IMR-90 (cell line): ENCODE results near the gene TEX13D. TPM values are rescaled to one million over a fixed set of nuclear protein-coding genes. Genes with fewer than 3 reads are reported as not detected.

Source experiments
- ATAC-seq: fragments of 200-7000 bp; cut with Tn5 transposase; 2 replicates; pipeline ENCODE4 v1.9.1; 2020; ENCODE audit warnings: low read depth, mild to moderate bottlenecking, moderate library complexity
- BruUV-seq: library from RNA; stranded (reverse); fragments of 400-500 nt; replicated peaks from 2 replicates; lab custom pipeline; 2021; lab: Mats Ljungman, UMichigan
- CTCF ChIA-PET: fragments of 300-600 bp; formaldehyde crosslinking; extraction: SDS; loops from one replicate; lab custom pipeline; 2021; ENCODE audit warnings: antibody characterized with exemption; lab: Yijun Ruan, JAX
- POLR2A ChIA-PET: fragments of 300-600 bp; sonication (Branson Sonifier 250); formaldehyde crosslinking; loops from one replicate; lab custom pipeline; 2022; ENCODE audit warnings: antibody characterized with exemption; ENCODE audit not compliant: unreplicated experiment; lab: Charles Lee
- DNase-seq: peaks from one replicate; pipeline ENCODE4 v3.0.0; 2013
- H2AFZ ChIP-seq: replicated peaks from 2 replicates; pipeline ENCODE3; 2013; ENCODE audit warnings: low read length, mild to moderate bottlenecking; ENCODE audit not compliant: poor library complexity
- H2AK5ac ChIP-seq: 2 replicates; pipeline ENCODE4 v1.6.1; 2013; ENCODE audit warnings: low read depth, low read length, inconsistent platforms
- H2AK9ac ChIP-seq: replicated peaks from 2 replicates; pipeline ENCODE3; 2013; ENCODE audit warnings: mild to moderate bottlenecking, low read depth, low read length, moderate library complexity; ENCODE audit not compliant: poor library complexity
- H2BK120ac ChIP-seq: 2 replicates; pipeline ENCODE4 v1.6.1; 2013; ENCODE audit warnings: low read depth, low read length, inconsistent platforms
- H2BK15ac ChIP-seq: 3 replicates; pipeline ENCODE4 v1.6.1; 2013; ENCODE audit warnings: low read depth, low read length, inconsistent platforms
- H2BK20ac ChIP-seq: 2 replicates; pipeline ENCODE4 v1.6.1; 2013; ENCODE audit warnings: low read depth, mild to moderate bottlenecking, inconsistent platforms, low read length, moderate library complexity
- H2BK5ac ChIP-seq: 2 replicates; pipeline ENCODE4 v1.6.1; 2013; ENCODE audit warnings: mild to moderate bottlenecking, low read depth, low read length, inconsistent platforms; ENCODE audit not compliant: poor library complexity, severe bottlenecking
- H3K14ac ChIP-seq: replicated peaks from 2 replicates; pipeline ENCODE4 v1.6.1; 2013; ENCODE audit warnings: low read depth, low read length, inconsistent platforms
- H3K18ac ChIP-seq: 2 replicates; pipeline ENCODE4 v1.6.1; 2013; ENCODE audit warnings: low read depth, low read length, control low read depth
- H3K23ac ChIP-seq: 2 replicates; pipeline ENCODE4 v1.6.1; 2013; ENCODE audit warnings: low read depth, low read length, inconsistent platforms
- H3K27ac ChIP-seq: 2 replicates; pipeline ENCODE4 v1.5.1; 2013; ENCODE audit warnings: mild to moderate bottlenecking, control low read depth, low read length; ENCODE audit not compliant: insufficient read depth
- H3K27me3 ChIP-seq: 2 replicates; pipeline ENCODE4 v1.6.1; 2013; ENCODE audit warnings: low read length; ENCODE audit not compliant: control insufficient read depth, insufficient read depth
- H3K36me3 ChIP-seq: 2 replicates; pipeline ENCODE4 v1.6.1; 2013; ENCODE audit warnings: low read length, mixed read lengths; ENCODE audit not compliant: control insufficient read depth, insufficient read depth
- H3K4ac ChIP-seq: 2 replicates; pipeline ENCODE4 v1.6.1; 2013; ENCODE audit warnings: low read depth, low read length, inconsistent platforms
- H3K4me1 ChIP-seq: 2 replicates; pipeline ENCODE4 v1.6.1; 2013; ENCODE audit warnings: low read length, mixed read lengths; ENCODE audit not compliant: control insufficient read depth, insufficient read depth
- H3K4me2 ChIP-seq: 2 replicates; pipeline ENCODE4 v1.6.1; 2013; ENCODE audit warnings: low read depth, mild to moderate bottlenecking, control low read depth, low read length, moderate library complexity
- H3K4me3 ChIP-seq: 2 replicates; pipeline ENCODE4 v1.5.1; 2013; ENCODE audit warnings: low read depth, mild to moderate bottlenecking, control low read depth, low read length, moderate library complexity; ENCODE audit not compliant: insufficient read depth
- H3K56ac ChIP-seq: 2 replicates; pipeline ENCODE4 v1.6.1; 2013; ENCODE audit warnings: low read length, inconsistent platforms; ENCODE audit not compliant: insufficient read depth; ENCODE audit errors: extremely low read depth
- H3K79me1 ChIP-seq, 2 experiments: 2 replicates each; pipeline ENCODE4 v1.6.1; 2013; ENCODE audit warnings: low read length in 2 of 2, inconsistent platforms in 1 of 2, low read depth in 1 of 2
- H3K9ac ChIP-seq: 2 replicates; pipeline ENCODE4 v1.6.1; 2013; ENCODE audit warnings: low read depth, low read length, control low read depth
- H3K9me1 ChIP-seq: 2 replicates; pipeline ENCODE4 v1.6.1; 2013; ENCODE audit warnings: low read length, inconsistent platforms; ENCODE audit not compliant: insufficient read depth
- H3K9me3 ChIP-seq: 2 replicates; pipeline ENCODE4 v1.6.1; 2013; ENCODE audit warnings: low read length; ENCODE audit not compliant: control insufficient read depth, insufficient read depth
- H4K20me1 ChIP-seq: 2 replicates; pipeline ENCODE4 v1.6.1; 2013; ENCODE audit warnings: low read length, inconsistent platforms; ENCODE audit not compliant: insufficient read depth
- H4K5ac ChIP-seq: 2 replicates; pipeline ENCODE4 v1.6.1; 2013; ENCODE audit warnings: mild to moderate bottlenecking, low read depth, low read length, control low read depth
- H4K8ac ChIP-seq, 2 experiments: 2 replicates each; pipeline ENCODE4 v1.6.1; 2013; ENCODE audit warnings: low read depth in 2 of 2, low read length in 2 of 2, control low read depth in 1 of 2, inconsistent platforms in 1 of 2
- H4K91ac ChIP-seq: 2 replicates; pipeline ENCODE4 v1.6.1; 2013; ENCODE audit warnings: low read depth, low read length, inconsistent platforms; ENCODE audit not compliant: insufficient read depth
- BHLHE40 ChIP-seq: fragments of 150-350 bp; IDR thresholded peaks from 2 replicates; pipeline ENCODE4 v1.6.1; 2016; ENCODE audit warnings: mild to moderate bottlenecking, low read depth, low read length
- CEBPB ChIP-seq: IDR thresholded peaks from 2 replicates; pipeline ENCODE4 v1.6.1; 2012; ENCODE audit warnings: low read depth, low read length, improper control_type of control experiment
- CHD1 ChIP-seq: IDR thresholded peaks from 2 replicates; pipeline ENCODE4 v1.6.1; 2012; ENCODE audit warnings: low read depth, low read length, improper control_type of control experiment
- ELK1 ChIP-seq: fragments of 150-350 bp; IDR thresholded peaks from 2 replicates; pipeline ENCODE4 v1.6.1; 2016; ENCODE audit warnings: low read depth, mild to moderate bottlenecking, low read length, moderate library complexity, borderline replicate concordance
- MAFK ChIP-seq: IDR thresholded peaks from 2 replicates; pipeline ENCODE4 v1.6.1; 2012; ENCODE audit warnings: low read depth, low read length, improper control_type of control experiment
- MXI1 ChIP-seq: IDR thresholded peaks from 2 replicates; pipeline ENCODE4 v1.6.1; 2012; ENCODE audit warnings: low read depth, mild to moderate bottlenecking, low read length, moderate library complexity, borderline replicate concordance
- NFE2L2 ChIP-seq: fragments of 150-350 bp; IDR thresholded peaks from 2 replicates; pipeline ENCODE4 v1.6.1; 2016; ENCODE audit warnings: low read depth, mild to moderate bottlenecking, low read length
- RFX5 ChIP-seq: IDR thresholded peaks from 2 replicates; pipeline ENCODE4 v1.8.0; 2012; ENCODE audit warnings: low read depth, mild to moderate bottlenecking, low read length, moderate library complexity
- SMC3 ChIP-seq: fragments of 150-350 bp; IDR thresholded peaks from 2 replicates; pipeline ENCODE4 v1.6.1; 2016; ENCODE audit warnings: low read depth, mild to moderate bottlenecking, antibody characterized with exemption, low read length, moderate library complexity
- WGBS, 2 experiments: methylation state at CpG; one replicate each; pipeline versions ENCODE4 v1.1.5 to v1.1.7; 2013; ENCODE audit warnings: missing lambda C conversion rate in 2 of 2; ENCODE audit not compliant: insufficient read length in 1 of 2; ENCODE audit errors: extremely low coverage in 2 of 2; 5-methylcytosine and 5-hydroxymethylcytosine counted together
- dilution Hi-C: fragments of 300-500 bp; cut with HindIII; formaldehyde crosslinking; loops from one replicate; pipeline ENCODE4 v1.14.3; 2018; ENCODE audit warnings: low sequenced_read_pairs; ENCODE audit not compliant: unreplicated experiment
- in situ Hi-C: fragments of 300-500 bp; cut with MboI; formaldehyde crosslinking; loops from 3 replicates; pipeline ENCODE4 v1.14.3; 2019; ENCODE audit warnings: low sequenced_read_pairs, inconsistent platforms, mixed read lengths
- intact Hi-C: fragments of 100-400 bp; cut with micrococcal nuclease; formaldehyde crosslinking; loops from 2 replicates; pipeline ENCODE4 v1.10.0; 2022
- polyA plus RNA-seq, 3 experiments: library from polyadenylated mRNA; depleted of rRNA; stranded (reverse); fragments of >200 nt; gene quantifications; 2 replicates each; pipeline ENCODE4 v1.2.3, GENCODE V29; 2012; ENCODE audit warnings: low replicate concordance in 1 of 3
- total RNA-seq: library from RNA; depleted of rRNA; stranded (reverse); fragments of >200 nt; gene quantifications from 2 replicates; pipeline ENCODE4 v1.2.3, GENCODE V29; 2012

Gene TEX13D
- total and polyA plus RNA-seq, 2 of the 4 experiments (the other 2 are of a cell fraction): not detected

GRCh38 chrX:124362761-124363160 is 30.3 kb downstream of the TEX13D start:
- H3K9me3 ChIP-seq: no peaks in the 10 kb centered on the region
- no peak overlapping the region for H4K91ac ChIP-seq
- H2AFZ ChIP-seq: no peak overlapping the region
- no peak overlapping the region for H4K5ac ChIP-seq
- DNase-seq: no peak
- no peak overlapping the region for H2BK20ac ChIP-seq
- H2BK120ac ChIP-seq: no peak overlapping the region
- no peak overlapping the region for H3K23ac ChIP-seq
- no peaks in the 10 kb centered on the region for H4K20me1 ChIP-seq
- no peaks in the 10 kb centered on the region for H3K27me3 ChIP-seq
- no peaks in the 10 kb centered on the region for H3K36me3 ChIP-seq
- no peak overlapping the region for H2AK9ac ChIP-seq
- no peak overlapping the region for H3K18ac ChIP-seq
- dilution Hi-C loops (no loop called here), in situ Hi-C loops (no loop called here), intact Hi-C loops (no loop called here)
- CTCF ChIA-PET: no interaction called here
- no peak overlapping the region for H3K14ac ChIP-seq
- no peak overlapping the region for H4K8ac ChIP-seq
- no peak overlapping the region for H3K56ac ChIP-seq
- no peak overlapping the region for H2AK5ac ChIP-seq
- no peak overlapping the region for H2BK5ac ChIP-seq
- no CpG with 5 or more reads among the region's 1 CpG for WGBS, 2 experiments
- no TSS peak for BruUV-seq
- no peak overlapping the region for H3K4me3 ChIP-seq
- H3K9me1 ChIP-seq: no peaks in the 10 kb centered on the region
- H3K27ac ChIP-seq: no peak overlapping the region
- H3K4ac ChIP-seq: no peak overlapping the region
- no peak overlapping the region for H3K9ac ChIP-seq
- H3K4me1 ChIP-seq: no peaks in the 10 kb centered on the region
- POLR2A ChIA-PET: no interaction called here
- no peak overlapping the region for H2BK15ac ChIP-seq
- TF ChIP-seq NFE2L2 (no peak), MAFK (no peak), MXI1 (no peak), CEBPB (no peak), RFX5 (no peak), CHD1 (no peak), BHLHE40 (no peak), ELK1 (no peak), SMC3 (no peak)
- H3K79me1 ChIP-seq: no peaks in the 10 kb centered on the region
- no peak for ATAC-seq
- H3K4me2 ChIP-seq: no peak overlapping the region
